PC-3 (cell line): ENCODE data around the gene ADAMTSL3. TPM values are rescaled to one million over a fixed set of nuclear protein-coding genes. Genes with fewer than 3 reads are reported as not detected.

Experiments
- ATAC-seq: fragments of 200-7000 bp; cut with Tn5 transposase; 2 replicates; pipeline ENCODE4 v1.9.1; 2020; ENCODE audit warnings: mild to moderate bottlenecking, moderate library complexity
- BruUV-seq: library from RNA; stranded (reverse); fragments of 400-500 nt; replicated peaks from 2 replicates; lab custom pipeline; 2021; lab: Mats Ljungman, UMichigan
- CTCF ChIA-PET: fragments of 300-600 bp; sonication (Branson Sonifier 250); formaldehyde crosslinking; loops from one replicate; lab custom pipeline; 2022; ENCODE audit warnings: antibody characterized with exemption; lab: Charles Lee
- POLR2A ChIA-PET: fragments of 300-600 bp; sonication (Branson Sonifier 250); formaldehyde crosslinking; loops from one replicate; lab custom pipeline; 2022; ENCODE audit warnings: antibody characterized with exemption; ENCODE audit not compliant: unreplicated experiment; lab: Charles Lee
- DNase-seq: peaks from one replicate; pipeline ENCODE4 v3.0.0-alpha.2; 2015
- H2AFZ ChIP-seq: fragments of 300-600 bp; sonication (generic); 2 replicates; pipeline ENCODE4 v1.6.0; 2016; ENCODE audit warnings: antibody characterized with exemption, low read length
- H3F3A ChIP-seq: fragments of 300-600 bp; sonication (generic); one replicate; pipeline ENCODE4 v1.6.0; 2017; ENCODE audit warnings: antibody characterized with exemption, low read length, control low read depth, mild to moderate bottlenecking; ENCODE audit not compliant: unreplicated experiment
- H3K27ac ChIP-seq: fragments of 300-600 bp; sonication (generic); 2 replicates; pipeline ENCODE4 v1.5.1; 2016; ENCODE audit warnings: mild to moderate bottlenecking, low read length
- H3K27me3 ChIP-seq: fragments of 300-600 bp; sonication (generic); 2 replicates; pipeline ENCODE4 v1.6.1; 2016; ENCODE audit warnings: low read length, mixed read lengths
- H3K36me3 ChIP-seq: fragments of 300-600 bp; sonication (generic); 2 replicates; pipeline ENCODE4 v1.6.1; 2016; ENCODE audit warnings: low read depth, mixed run types, low read length, mixed read lengths
- H3K4me1 ChIP-seq: fragments of 300-600 bp; sonication (generic); 2 replicates; pipeline ENCODE4 v1.5.1; 2016; ENCODE audit warnings: low read length; ENCODE audit not compliant: insufficient read depth
- H3K4me2 ChIP-seq: fragments of 300-600 bp; sonication (generic); 2 replicates; pipeline ENCODE4 v1.6.0; 2016; ENCODE audit warnings: low read length
- H3K4me3 ChIP-seq: fragments of 300-600 bp; sonication (generic); 2 replicates; pipeline ENCODE4 v1.5.1; 2016; ENCODE audit warnings: mild to moderate bottlenecking, low read length, mixed read lengths
- H3K79me2 ChIP-seq: fragments of 300-600 bp; sonication (generic); 2 replicates; pipeline ENCODE4 v1.6.1; 2017; ENCODE audit warnings: low read length, mixed read lengths
- H3K9ac ChIP-seq: fragments of 300-600 bp; sonication (generic); 2 replicates; pipeline ENCODE4 v1.6.0; 2016; ENCODE audit warnings: mild to moderate bottlenecking, low read length
- H3K9me2 ChIP-seq: fragments of 300-600 bp; sonication (generic); replicated peaks from 2 replicates; pipeline ENCODE4 v1.6.1; 2016; ENCODE audit warnings: mixed run types, low read length, mixed read lengths
- H3K9me3 ChIP-seq: fragments of 300-600 bp; sonication (generic); 2 replicates; pipeline ENCODE4 v1.6.1; 2016; ENCODE audit warnings: low read length, mixed read lengths
- H4K20me1 ChIP-seq: fragments of 300-600 bp; sonication (generic); 2 replicates; pipeline ENCODE4 v1.6.1; 2016; ENCODE audit warnings: low read length, mixed read lengths
- CTCF ChIP-seq: fragments of 300-600 bp; sonication (generic); conservative IDR thresholded peaks from 2 replicates; pipeline ENCODE4 v1.5.1; 2017; ENCODE audit warnings: antibody characterized with exemption, low read depth, mild to moderate bottlenecking, low read length
- EZH2 ChIP-seq: fragments of 300-600 bp; sonication (generic); IDR thresholded peaks from one replicate; pipeline ENCODE4 v1.6.1; 2017; ENCODE audit warnings: antibody characterized with exemption, mild to moderate bottlenecking, low read length; ENCODE audit not compliant: unreplicated experiment
- EZH2phosphoT487 ChIP-seq: fragments of 300-600 bp; sonication (generic); IDR thresholded peaks from 2 replicates; pipeline ENCODE4 v1.6.1; 2018; ENCODE audit warnings: mild to moderate bottlenecking, antibody characterized with exemption, low read length, borderline replicate concordance
- intact Hi-C: fragments of 100-400 bp; cut with micrococcal nuclease; formaldehyde crosslinking; loops from 2 replicates; pipeline ENCODE4 v1.9.0; 2023
- total RNA-seq: library from RNA; depleted of rRNA; stranded (reverse); fragments of >200 nt; gene quantifications from 2 replicates; pipeline ENCODE4 v1.2.3, GENCODE V29; 2014

ADAMTSL3 gene
- total RNA-seq, 1 experiment from 2014 or later, result 7.9 TPM

GRCh38 chr15:83721031-83721430 is 67.1 kb downstream of the ADAMTSL3 start:
- no peak for TF ChIP-seq EZH2phosphoT487
- no peak for TF ChIP-seq EZH2
- TF ChIP-seq CTCF, result no peak
- no peaks in the 10 kb centered on the region for H3K36me3 ChIP-seq
- H3K4me1 ChIP-seq, result peaks cover 11% of the 10 kb centered on the region
- no peak overlapping the region for H2AFZ ChIP-seq
- no TSS peak for BruUV-seq
- H3K27ac ChIP-seq, result no peak overlapping the region
- ATAC-seq (no peak), DNase-seq (no peak)
- intact Hi-C loops, result no loop called here
- no peak overlapping the region for H3K4me2 ChIP-seq
- no peaks in the 10 kb centered on the region for H3K9me2 ChIP-seq
- H4K20me1 ChIP-seq, result no peaks in the 10 kb centered on the region
- H3K9ac ChIP-seq, result no peak overlapping the region
- no peaks in the 10 kb centered on the region for H3K9me3 ChIP-seq
- POLR2A ChIA-PET, result no interaction called here
- CTCF ChIA-PET, result no interaction called here
- H3K4me3 ChIP-seq, result no peak overlapping the region
- H3K27me3 ChIP-seq, result no peaks in the 10 kb centered on the region
- no peaks in the 10 kb centered on the region for H3F3A ChIP-seq
- H3K79me2 ChIP-seq, result no peaks in the 10 kb centered on the region

GRCh38 chr15:83721981-83722380 is 68.1 kb downstream of the ADAMTSL3 start:
- no peaks in the 10 kb centered on the region for H3K79me2 ChIP-seq
- no TSS peak for BruUV-seq

More at GRCh38 chr15:83721981-83722380, 68.1 kb downstream of the ADAMTSL3 start:
- no peaks in the 10 kb centered on the region for H4K20me1 ChIP-seq
- no peak overlapping the region for H3K4me3 ChIP-seq
- H3K27me3 ChIP-seq, result no peaks in the 10 kb centered on the region
- no peaks in the 10 kb centered on the region for H3K9me3 ChIP-seq
- no peak overlapping the region for H3K9ac ChIP-seq
- no peaks in the 10 kb centered on the region for H3F3A ChIP-seq
- DNase-seq, result no peak
- CTCF ChIA-PET, result no interaction called here
- no peak overlapping the region for H2AFZ ChIP-seq
- POLR2A ChIA-PET, result no interaction called here
- H3K36me3 ChIP-seq, result no peaks in the 10 kb centered on the region
- ATAC-seq, result no peak
- H3K27ac ChIP-seq, result no peak overlapping the region
- intact Hi-C loops, result no loop called here
- H3K4me1 ChIP-seq, result peaks cover 11% of the 10 kb centered on the region
- TF ChIP-seq EZH2 (no peak), EZH2phosphoT487 (no peak), CTCF (no peak)
- H3K9me2 ChIP-seq, result no peaks in the 10 kb centered on the region
- no peak overlapping the region for H3K4me2 ChIP-seq
